Measurements from ENCODE around the gene UPP2.

DNA sequence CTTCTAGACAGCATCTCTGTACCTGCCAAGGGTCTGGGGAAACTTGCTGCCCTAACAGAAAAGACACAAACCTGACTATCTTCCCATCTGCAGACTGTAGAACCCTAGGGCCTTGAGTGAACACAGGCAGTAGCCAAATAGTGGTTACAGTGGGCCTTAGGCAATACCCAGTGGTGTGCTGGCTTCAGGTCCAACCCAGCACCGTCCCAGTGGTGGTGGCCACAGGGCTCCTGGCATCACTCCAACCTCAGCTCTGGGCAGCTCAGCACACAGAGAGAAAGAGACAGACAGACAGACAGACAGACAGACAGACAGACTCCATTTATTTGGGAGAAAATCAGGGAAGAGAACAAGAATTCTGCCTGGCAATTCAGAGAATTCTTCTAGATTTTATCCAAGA, 29.3 kb upstream of the UPP2 start:
- no peak for TF ChIP-seq KLF11 (CRISPR knock-in tag; IDR thresholded peaks at IDR 0.05)
- no peak for TF ChIP-seq EP300 (IDR thresholded peaks at IDR 0.05; ENCODE audit: low read depth in 2 of 2, low read length in 2 of 2)
- no peak for TF ChIP-seq EP300 (CRISPR knock-in tag; IDR thresholded peaks at IDR 0.05; ENCODE audit: borderline replicate concordance)
